Prostate gland (tissue), 2 donors: ENCODE results near the gene PHPT1.

Experiments
- POLR2AphosphoS5 ChIP-seq: sonication (generic); formaldehyde crosslinking; IDR thresholded peaks from one replicate; pipeline ENCODE4 v1.6.1; 2017; ENCODE audit warnings: antibody characterized with exemption
- TF ChIP-seq, protein P1 (sequence below), 4 experiments: fragments of 200-600 bp in 2 of 4; fragments of 450-650 bp in 2 of 4; sonication (generic) in 2 of 4; IDR thresholded peaks; 1 replicate in 3 of 4; 2 replicates in 1 of 4; pipeline ENCODE4 v1.5.1; 2016 to 2019; ENCODE audit warnings: antibody characterized with exemption in 4 of 4, mild to moderate bottlenecking in 2 of 4, moderate library complexity in 2 of 4

DNA sequence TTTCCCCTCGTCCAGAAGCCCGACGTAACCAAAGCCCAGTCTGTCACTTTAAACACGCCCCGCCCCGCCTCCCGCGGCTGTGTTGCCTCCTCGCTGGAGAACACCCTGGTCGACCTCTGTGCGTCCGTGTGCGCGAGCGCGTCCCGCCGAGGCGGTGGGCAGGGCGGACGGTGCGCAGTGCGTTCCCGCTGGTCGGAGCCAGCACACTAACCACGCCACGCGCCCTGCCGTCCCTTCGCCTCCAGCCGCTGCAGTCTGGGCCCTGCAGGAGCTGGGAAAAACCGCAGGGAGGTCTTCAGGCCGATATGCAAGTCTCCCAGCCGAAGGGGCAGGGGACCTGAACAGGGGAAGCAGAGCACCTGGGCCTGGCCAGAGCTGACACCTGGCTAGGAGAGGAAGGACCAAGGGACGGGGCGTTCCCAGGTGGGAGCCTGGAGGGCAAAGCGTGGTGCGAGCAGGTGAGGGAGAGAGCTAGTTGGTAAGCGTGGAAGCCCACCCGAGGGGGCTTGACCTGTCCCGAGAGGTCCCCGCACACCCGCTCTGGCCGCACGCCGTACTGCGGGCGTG lies 1.3 kb upstream of the PHPT1 start:
- peak; percentile 53 for TF ChIP-seq POLR2AphosphoS5
- TF ChIP-seq, protein P1, sequence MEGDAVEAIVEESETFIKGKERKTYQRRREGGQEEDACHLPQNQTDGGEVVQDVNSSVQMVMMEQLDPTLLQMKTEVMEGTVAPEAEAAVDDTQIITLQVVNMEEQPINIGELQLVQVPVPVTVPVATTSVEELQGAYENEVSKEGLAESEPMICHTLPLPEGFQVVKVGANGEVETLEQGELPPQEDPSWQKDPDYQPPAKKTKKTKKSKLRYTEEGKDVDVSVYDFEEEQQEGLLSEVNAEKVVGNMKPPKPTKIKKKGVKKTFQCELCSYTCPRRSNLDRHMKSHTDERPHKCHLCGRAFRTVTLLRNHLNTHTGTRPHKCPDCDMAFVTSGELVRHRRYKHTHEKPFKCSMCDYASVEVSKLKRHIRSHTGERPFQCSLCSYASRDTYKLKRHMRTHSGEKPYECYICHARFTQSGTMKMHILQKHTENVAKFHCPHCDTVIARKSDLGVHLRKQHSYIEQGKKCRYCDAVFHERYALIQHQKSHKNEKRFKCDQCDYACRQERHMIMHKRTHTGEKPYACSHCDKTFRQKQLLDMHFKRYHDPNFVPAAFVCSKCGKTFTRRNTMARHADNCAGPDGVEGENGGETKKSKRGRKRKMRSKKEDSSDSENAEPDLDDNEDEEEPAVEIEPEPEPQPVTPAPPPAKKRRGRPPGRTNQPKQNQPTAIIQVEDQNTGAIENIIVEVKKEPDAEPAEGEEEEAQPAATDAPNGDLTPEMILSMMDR (IDR thresholded peaks at IDR 0.05) = no peak
